HG03196 (cell line): ENCODE measurements around the gene ZNF609.

ENCODE experiments used
- ATAC-seq: cut with Tn5 transposase; IDR thresholded peaks from one replicate; pipeline ENCODE4 v1.9.1; 2021; ENCODE audit not compliant: unreplicated experiment

ZNF609 gene

DNA sequence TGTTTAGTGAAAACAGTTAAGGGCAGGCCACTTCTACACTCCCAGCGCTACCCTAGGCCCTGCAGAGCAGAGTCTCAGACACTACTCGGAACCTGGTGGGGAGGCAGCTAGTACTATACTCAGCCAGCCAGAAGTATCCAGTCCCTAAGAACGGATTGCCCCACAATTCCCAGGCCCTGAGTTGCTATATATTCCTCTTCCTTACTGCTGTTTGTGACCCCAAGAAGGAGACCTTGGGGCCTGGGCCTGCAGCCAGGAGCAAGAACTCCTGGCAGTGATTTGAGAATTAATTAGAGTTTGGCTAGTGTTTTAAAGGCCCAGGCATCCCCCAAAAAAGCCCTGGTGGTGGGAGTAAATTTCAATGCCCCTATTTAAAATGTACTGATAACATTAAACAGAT lies 227.3 kb downstream of the ZNF609 start:
- ATAC-seq: no peak

- ATAC-seq: no peak
Measured at GRCh38 chr15:64688770-64689169, 228.4 kb downstream of the ZNF609 start.

DNA sequence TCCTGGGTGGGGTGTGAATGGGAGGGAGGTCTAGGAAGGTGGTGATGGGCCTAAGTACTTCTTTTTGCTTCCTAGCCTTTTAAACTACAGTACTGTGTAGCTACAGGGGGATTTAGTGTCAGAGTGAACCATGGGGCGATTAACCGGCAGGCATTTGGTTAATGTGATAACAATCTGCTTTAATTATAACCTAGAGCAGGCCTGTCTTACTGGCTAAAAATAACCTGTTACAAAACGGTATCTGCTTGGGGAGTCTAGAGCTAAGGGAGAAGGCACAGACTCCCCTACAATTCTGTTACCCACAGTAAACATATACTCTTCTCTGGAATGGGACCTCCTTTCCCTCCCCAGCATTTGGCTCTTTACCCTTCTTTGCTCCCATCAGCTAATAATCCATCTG lies 229.6 kb downstream of the ZNF609 start:
- no peak for ATAC-seq

DNA sequence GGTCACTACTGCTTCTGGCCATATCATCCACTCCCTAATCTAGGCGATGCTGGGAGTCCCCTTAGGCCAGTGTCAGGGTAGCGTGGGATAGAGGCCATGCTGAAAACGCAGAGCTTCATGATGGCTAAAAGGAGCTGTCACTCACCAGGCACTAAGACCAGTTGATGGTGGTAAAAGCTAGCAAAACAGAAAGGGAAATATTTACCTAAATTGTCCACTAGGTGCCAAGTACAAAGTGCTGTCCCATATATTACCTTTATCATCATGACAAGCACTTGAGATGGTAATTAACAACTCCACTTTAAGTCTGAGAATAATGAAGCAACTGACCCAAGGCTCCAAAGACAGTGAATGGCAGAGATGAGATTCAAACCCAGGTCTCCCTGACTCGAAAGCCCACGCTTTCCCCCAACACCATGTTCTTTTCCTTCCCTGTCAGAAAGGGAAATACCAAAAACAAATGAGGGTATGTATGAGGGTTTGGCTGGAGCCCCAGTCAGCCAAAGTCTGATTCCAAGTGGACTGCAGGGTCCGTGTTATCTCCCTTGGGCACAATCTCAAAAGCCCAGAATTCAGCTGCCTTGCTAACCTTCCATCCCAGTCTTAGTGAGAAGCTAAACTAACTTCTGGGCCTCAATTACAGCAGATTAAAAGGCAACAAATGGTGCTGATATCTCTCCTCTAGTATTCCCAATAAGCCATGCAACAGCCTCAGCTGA lies 230.4 kb downstream of the ZNF609 start:
- no peak for ATAC-seq

GRCh38 chr15:64691896-64692565 lies 231.7 kb downstream of the ZNF609 start:
- ATAC-seq: no peak

GRCh38 chr15:64693134-64693533 lies 232.8 kb downstream of the ZNF609 start:
- ATAC-seq: no peak

DNA sequence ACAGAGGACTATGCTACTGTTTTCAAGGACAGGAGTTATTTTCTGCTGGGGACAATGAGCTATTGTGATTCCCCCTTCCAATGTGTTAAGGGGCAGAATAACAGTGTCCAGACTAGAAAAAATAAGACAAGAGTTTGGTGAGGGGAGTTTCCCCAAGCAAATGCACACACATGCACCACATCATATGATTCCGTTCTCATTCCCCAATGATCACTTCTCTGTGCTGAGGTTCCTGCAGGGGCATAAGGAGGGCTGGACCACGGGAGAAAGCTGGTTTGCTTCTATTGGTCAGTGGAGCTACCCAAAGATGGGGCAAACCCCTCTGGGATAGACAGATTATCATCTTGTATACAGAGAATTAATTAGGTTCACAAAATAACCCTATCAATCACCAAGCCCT lies 234.4 kb downstream of the ZNF609 start:
- no peak for ATAC-seq

GRCh38 chr15:64695561-64695992 lies 235.2 kb downstream of the ZNF609 start:
- ATAC-seq: no peak

- no peak for ATAC-seq
Measured at GRCh38 chr15:64696481-64696880, 236.1 kb downstream of the ZNF609 start.

DNA sequence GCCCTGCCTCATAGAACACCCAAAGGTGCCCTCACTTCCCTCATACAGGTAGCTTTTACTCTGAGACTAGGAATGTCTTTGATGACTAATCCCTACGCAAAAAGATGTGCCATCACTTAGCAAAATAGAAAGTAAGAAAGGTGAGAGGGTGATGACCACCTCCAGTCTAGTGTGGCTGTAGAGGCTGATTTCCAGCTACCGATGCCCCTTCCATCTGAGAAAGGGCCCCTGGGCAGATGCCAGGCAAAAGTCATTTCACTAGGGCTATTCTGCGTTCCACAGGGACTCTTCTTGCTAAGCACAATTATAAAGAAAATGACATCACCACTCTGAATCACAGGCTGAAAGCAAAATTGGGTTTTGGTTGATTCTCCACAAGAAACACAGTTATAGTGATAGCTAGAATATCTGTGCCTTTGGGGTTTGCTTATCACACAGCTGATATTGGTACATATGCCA lies 237.6 kb downstream of the ZNF609 start:
- ATAC-seq: no peak

DNA sequence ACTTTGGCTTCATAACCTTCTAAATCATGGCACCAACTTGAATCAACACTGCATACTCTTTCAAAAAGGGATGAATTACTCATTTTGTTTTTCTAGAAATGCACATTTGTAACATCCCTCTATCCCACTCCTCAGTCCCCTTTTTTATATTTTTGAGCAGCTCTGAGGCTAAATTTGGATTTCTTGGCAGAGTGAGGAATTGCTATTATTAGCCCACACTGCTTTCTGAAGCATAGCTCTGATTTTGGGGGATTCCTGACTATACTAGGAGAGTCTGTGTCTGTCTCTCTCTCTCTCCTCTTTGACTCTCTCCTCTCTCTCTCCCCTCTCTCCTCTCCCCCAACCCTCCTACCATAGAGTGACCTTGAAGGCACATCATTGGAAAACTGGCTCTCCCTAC lies 238.4 kb downstream of the ZNF609 start:
- no peak for ATAC-seq

GRCh38 chr15:64699751-64700388 lies 239.5 kb downstream of the ZNF609 start:
- ATAC-seq: no peak

DNA sequence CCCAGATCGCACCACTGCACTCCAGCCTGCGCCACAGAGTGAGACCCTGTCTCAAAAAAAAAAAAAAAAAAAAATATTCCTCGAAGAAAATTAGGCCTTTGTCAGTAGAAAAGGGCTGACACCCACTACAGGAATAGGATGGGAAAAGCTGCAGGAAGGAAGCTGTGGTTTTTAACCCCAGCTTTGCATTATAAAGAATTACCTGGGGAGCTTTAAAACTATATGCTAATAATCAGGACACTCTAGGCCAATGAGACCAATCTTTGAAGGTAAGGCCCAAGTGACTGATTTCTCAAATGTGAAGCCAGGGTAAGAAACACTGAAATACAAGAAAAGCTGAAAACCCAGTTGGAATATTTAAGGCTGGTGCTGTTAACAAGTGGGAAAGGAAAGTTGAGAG lies 240.7 kb downstream of the ZNF609 start:
- ATAC-seq: no peak

DNA sequence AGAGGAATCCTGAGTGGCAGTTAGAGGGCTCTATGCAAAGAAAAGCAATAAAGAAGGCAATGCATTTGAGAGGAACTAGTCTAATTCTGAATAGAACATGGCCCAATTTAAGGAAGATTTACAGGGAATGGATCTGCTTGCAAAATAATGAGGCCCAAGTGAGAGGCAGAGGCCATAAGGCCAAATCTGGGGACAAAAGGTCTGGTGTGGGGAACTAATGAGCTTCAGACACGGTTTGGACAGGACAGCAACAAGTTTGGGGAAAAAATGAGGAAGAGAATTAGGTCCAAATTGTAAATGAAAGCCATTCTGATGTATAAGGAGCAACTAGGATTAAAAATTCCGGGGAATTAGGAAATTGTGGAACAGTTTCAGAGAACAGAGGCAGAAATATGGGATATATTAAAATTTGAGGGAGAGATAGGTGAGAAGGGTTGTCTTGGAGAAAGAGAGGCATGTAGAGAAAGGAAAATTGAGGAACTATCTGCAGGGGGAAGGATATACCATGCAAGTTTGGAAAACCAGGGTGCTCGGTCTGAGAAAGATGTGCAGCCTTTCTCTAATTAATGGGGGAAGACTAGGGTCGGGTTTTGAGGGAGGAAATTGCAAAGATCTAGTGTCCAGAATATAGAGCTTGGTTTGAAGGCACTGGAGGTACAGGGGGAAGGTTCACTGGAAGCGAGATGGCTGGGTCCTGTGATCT lies 241.3 kb downstream of the ZNF609 start:
- no peak for ATAC-seq

GRCh38 chr15:64702816-64703631 lies 242.6 kb downstream of the ZNF609 start:
- peak; percentile 77 for ATAC-seq

DNA sequence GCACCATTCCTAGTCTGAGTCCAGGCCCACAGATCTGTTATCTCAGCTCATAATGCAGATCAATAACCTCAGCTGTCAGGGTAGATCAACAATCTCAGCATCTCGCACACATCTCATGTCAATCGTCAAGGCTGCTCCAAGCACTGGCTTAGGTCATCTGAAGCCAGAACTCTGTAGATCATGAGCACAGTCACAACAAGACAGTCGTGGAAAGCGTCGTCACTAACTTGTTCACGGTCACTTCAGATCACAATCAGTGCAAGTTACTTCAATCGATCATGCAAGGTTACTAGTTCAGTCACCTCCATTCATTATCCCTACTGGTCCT lies 243.2 kb downstream of the ZNF609 start:
- ATAC-seq: no peak

DNA sequence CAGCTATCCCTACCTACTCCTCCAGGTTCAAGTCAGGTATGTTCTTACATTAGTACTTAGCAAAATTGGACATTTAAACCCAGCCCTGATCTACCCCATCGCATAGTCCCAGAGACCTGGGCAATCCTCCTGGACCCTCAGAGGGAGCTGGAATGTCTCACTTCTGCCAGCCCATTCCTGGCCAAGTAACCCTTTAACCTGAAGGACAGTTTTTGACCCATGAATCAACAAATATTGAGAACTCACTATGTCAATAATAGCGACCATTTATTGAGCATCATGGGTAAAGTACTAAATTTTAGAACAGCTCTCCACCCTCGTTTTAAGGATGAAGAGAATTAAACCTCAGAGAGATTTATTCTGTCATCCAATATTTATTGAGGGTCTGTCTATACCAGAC lies 244.6 kb downstream of the ZNF609 start:
- ATAC-seq: no peak

DNA sequence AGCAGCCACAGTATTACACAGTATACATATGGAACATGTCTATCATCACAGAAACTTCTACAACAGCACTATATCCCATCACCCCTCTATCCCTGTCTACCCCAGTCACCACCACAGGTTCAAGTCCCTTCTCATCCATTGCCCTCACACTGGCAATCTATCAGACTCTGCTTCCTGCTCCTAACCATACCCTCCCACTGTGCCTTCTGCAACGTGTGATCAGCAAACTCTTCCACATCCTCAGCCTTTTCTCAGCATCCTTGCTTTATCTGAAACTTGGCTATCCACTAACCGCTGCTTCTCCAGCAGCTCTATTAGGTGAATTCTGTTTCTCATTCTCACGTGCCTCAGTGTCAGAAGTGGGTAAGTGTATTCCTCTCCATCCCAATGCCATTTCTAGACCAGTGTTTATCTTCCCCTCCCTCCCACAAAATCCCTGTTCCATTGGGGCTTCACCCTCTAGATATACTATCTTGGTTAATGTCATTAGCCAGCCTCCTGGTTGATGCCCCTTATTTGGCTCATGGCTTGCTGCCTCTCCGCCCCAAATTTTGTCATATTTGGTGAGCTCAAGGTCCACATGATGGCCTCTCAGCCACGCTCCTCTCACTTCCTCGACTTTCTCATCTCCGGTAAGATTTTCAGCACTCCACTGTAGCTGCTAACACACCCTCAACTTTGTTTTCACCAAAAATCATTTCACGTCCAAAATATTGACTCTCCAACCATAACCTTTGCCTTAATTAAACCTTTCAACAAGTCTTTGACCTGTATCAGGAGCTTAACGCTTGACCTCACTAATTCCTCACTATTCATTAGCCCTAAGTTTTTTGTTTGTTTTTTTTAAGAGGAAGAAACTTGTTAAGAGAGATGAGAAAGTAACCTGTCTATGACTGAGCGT lies 245.9 kb downstream of the ZNF609 start:
- ATAC-seq: no peak

DNA sequence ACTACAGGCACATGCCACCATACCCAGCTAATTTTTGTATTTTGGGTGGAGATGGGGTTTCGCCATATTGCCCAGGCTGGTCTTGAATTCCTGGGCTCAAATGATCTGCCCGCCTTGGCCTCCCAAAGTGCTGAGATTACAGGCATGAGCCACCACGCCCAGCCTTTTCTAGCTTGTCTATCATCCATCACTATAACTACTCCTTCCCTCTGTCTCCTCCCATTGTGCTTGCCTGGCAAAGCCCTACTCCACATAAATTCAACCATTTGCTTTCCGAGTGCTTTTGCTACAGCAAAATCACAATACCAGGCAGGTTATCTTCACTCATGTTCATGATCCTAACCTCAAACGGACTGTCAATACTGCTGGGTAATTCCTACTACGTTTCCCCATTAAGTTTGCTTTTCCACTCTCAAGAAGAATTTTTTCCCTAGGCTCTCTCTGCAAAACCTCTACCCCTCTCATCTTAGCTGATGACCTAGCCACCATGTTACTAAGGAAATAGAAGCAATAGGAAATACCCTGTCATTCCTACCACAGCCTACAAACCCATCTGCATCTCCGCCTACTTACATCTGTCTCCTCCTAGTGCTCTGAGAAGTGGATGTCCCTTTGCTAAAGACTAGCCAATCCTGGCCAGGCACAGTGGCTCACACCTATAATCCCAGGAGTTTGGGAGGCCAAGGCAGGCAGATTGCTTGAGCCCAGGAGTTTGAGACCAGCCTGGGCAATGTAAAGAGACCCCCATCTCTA lies 250.5 kb downstream of the ZNF609 start:
- no peak for ATAC-seq
